GM12878 (cell line): ENCODE measurements around the gene CORO1A.

Experiments used
- BCL11A ChIP-seq: IDR thresholded peaks from 2 replicates; pipeline ENCODE4 v1.6.1; 2011; ENCODE audit warnings: low read depth, low read length
- CHD2 ChIP-seq: IDR thresholded peaks from 2 replicates; pipeline ENCODE4 v1.6.1; 2011; ENCODE audit warnings: low read depth, low read length, improper control_type of control experiment, borderline replicate concordance
- CREB1 ChIP-seq: IDR thresholded peaks from 2 replicates; pipeline ENCODE4 v1.6.1; 2012; ENCODE audit warnings: low read depth, mild to moderate bottlenecking, inconsistent platforms
- EZH2 ChIP-seq: IDR thresholded peaks from 2 replicates; pipeline ENCODE4 v1.6.1; 2012; ENCODE audit warnings: low read depth, mild to moderate bottlenecking, control low read depth, inconsistent platforms, low read length, borderline replicate concordance; ENCODE audit not compliant: control insufficient read depth
- NFIC ChIP-seq: IDR thresholded peaks from 2 replicates; pipeline ENCODE4 v1.6.1; 2012; ENCODE audit warnings: low read depth, mild to moderate bottlenecking, inconsistent platforms, low read length, moderate library complexity
- RAD21 ChIP-seq: IDR thresholded peaks from 2 replicates; pipeline ENCODE4 v1.6.1; 2011; ENCODE audit warnings: mild to moderate bottlenecking, low read depth, low read length, moderate library complexity; ENCODE audit not compliant: insufficient read depth
- REST ChIP-seq: IDR thresholded peaks from 2 replicates; pipeline ENCODE4 v1.6.1; 2012; ENCODE audit warnings: mild to moderate bottlenecking, low read depth, low read length
- TAF1 ChIP-seq: IDR thresholded peaks from 2 replicates; pipeline ENCODE4 v1.6.1; 2011; ENCODE audit warnings: mild to moderate bottlenecking, low read depth, low read length, borderline replicate concordance
- TF ChIP-seq, protein P1 (sequence below), 3 experiments: IDR thresholded peaks in 2 of 3; conservative IDR thresholded peaks in 1 of 3; 2 replicates each; pipeline ENCODE4 v1.5.1; 2011; ENCODE audit warnings: low read depth in 3 of 3, low read length in 3 of 3, mild to moderate bottlenecking in 3 of 3, control low read depth in 2 of 3, moderate library complexity in 2 of 3, inconsistent platforms in 1 of 3, mixed read lengths in 1 of 3; ENCODE audit not compliant: control insufficient read depth in 2 of 3, insufficient read depth in 1 of 3; ENCODE audit errors: extremely low read depth in 1 of 3
- TF ChIP-seq, protein P2 (sequence below): fragments of 450-650 bp; IDR thresholded peaks from 2 replicates; pipeline ENCODE4 v1.6.1; 2017; ENCODE audit warnings: mild to moderate bottlenecking
- TF ChIP-seq, protein P3 (sequence below): IDR thresholded peaks from 2 replicates; pipeline ENCODE4 v1.6.1; 2011; ENCODE audit warnings: low read depth, low read length, improper control_type of control experiment, borderline replicate concordance

GRCh38 chr16:30179195-30179594, 4.2 kb upstream of the CORO1A start:
- TF ChIP-seq, protein P1, sequence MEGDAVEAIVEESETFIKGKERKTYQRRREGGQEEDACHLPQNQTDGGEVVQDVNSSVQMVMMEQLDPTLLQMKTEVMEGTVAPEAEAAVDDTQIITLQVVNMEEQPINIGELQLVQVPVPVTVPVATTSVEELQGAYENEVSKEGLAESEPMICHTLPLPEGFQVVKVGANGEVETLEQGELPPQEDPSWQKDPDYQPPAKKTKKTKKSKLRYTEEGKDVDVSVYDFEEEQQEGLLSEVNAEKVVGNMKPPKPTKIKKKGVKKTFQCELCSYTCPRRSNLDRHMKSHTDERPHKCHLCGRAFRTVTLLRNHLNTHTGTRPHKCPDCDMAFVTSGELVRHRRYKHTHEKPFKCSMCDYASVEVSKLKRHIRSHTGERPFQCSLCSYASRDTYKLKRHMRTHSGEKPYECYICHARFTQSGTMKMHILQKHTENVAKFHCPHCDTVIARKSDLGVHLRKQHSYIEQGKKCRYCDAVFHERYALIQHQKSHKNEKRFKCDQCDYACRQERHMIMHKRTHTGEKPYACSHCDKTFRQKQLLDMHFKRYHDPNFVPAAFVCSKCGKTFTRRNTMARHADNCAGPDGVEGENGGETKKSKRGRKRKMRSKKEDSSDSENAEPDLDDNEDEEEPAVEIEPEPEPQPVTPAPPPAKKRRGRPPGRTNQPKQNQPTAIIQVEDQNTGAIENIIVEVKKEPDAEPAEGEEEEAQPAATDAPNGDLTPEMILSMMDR (IDR thresholded peaks at IDR 0.05 in 2 of 3, conservative IDR thresholded peaks at IDR 0.05 in 1 of 3; ENCODE audit: control insufficient read depth in 2 of 3, extremely low read depth in 1 of 3, insufficient read depth in 1 of 3, low read depth in 3 of 3, low read length in 3 of 3): no peak
- TF ChIP-seq, protein P2, sequence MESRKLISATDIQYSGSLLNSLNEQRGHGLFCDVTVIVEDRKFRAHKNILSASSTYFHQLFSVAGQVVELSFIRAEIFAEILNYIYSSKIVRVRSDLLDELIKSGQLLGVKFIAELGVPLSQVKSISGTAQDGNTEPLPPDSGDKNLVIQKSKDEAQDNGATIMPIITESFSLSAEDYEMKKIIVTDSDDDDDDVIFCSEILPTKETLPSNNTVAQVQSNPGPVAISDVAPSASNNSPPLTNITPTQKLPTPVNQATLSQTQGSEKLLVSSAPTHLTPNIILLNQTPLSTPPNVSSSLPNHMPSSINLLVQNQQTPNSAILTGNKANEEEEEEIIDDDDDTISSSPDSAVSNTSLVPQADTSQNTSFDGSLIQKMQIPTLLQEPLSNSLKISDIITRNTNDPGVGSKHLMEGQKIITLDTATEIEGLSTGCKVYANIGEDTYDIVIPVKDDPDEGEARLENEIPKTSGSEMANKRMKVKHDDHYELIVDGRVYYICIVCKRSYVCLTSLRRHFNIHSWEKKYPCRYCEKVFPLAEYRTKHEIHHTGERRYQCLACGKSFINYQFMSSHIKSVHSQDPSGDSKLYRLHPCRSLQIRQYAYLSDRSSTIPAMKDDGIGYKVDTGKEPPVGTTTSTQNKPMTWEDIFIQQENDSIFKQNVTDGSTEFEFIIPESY: no peak
- TF ChIP-seq, protein P3, sequence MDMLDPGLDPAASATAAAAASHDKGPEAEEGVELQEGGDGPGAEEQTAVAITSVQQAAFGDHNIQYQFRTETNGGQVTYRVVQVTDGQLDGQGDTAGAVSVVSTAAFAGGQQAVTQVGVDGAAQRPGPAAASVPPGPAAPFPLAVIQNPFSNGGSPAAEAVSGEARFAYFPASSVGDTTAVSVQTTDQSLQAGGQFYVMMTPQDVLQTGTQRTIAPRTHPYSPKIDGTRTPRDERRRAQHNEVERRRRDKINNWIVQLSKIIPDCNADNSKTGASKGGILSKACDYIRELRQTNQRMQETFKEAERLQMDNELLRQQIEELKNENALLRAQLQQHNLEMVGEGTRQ: no peak
- TF ChIP-seq CREB1 (no peak), TAF1 (no peak), CHD2 (no peak), EZH2 (no peak), REST (no peak), RAD21 (no peak), BCL11A (no peak), NFIC (no peak)
